Measurements from ENCODE around the gene TNNC2. TPM values are rescaled to one million over a fixed set of nuclear protein-coding genes. Genes with fewer than 3 reads are reported as not detected.

Gene TNNC2
- total and polyA plus RNA-seq, 2 of the 8 experiments (the other 6 are each of a cell fraction or from before 2014, with no cell fraction given), result 5.7 to 7.6 TPM

DNA sequence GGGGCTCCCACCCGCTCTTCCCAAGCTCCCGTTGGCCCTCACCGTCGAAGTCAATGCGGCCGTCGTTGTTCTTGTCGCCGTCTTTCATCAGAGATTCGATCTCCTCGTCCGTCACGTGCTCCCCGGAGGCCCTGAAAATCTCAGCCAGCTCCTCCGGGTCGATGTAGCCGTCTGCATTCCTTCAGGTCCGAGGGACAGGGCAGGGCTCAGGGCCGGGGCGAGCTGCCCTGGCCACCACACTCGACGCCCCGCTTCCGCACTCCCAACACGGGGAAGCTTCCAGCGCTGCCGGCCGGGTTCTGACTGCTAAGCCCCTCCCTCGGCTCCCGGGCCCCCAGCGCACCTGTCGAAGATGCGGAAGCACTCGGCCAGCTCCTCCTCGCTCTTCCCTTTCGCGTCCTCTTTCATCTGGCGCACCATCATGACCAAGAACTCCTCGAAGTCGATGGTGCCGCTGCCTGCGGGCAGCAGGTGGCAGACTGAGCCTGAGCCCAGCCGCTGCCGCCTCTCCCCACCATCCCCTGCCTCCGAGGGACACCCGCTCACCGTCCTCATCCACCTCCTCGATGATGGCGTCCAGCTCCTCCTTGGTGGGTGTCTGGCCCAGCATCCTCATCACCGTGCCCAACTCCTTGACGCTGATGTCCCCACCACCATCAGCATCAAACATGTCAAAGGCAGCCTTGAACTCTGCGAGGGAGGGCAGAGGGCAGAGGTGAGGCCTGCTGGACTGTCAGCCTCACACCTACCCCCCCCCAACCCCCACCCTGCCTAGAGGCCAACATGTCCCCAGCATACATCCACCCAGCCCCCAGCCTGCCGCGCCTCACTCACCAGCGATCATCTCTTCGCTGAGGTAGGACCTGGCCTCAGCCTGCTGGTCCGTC is 2.9 kb downstream of the TNNC2 start (continued):
- TF ChIP-seq, protein P1, sequence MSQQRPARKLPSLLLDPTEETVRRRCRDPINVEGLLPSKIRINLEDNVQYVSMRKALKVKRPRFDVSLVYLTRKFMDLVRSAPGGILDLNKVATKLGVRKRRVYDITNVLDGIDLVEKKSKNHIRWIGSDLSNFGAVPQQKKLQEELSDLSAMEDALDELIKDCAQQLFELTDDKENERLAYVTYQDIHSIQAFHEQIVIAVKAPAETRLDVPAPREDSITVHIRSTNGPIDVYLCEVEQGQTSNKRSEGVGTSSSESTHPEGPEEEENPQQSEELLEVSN (IDR thresholded peaks at IDR 0.05), result peak; percentile 90
- peak; percentile 66 for TF ChIP-seq CTBP2 (IDR thresholded peaks at IDR 0.05; ENCODE audit: borderline replicate concordance, insufficient read depth, insufficient read length, low read length)

All from H1 (cell line).